Suppressor macrophage treated with lipopolysaccharide for 1 hour (primary cell): Measurements from ENCODE around the gene PTPRT.

Source experiments
- DNase-seq, 3 donors: peaks; one replicate each; pipeline ENCODE4 v3.0.0-alpha.2; 2020 to 2022

The PTPRT gene

GRCh38 chr20:42093041-42093440 lies 1096.7 kb downstream of the PTPRT start:
- no peak for DNase-seq

GRCh38 chr20:42085366-42085765 lies 1104.3 kb downstream of the PTPRT start:
- DNase-seq = no peak

GRCh38 chr20:42083280-42083679 lies 1106.4 kb downstream of the PTPRT start:
- DNase-seq = no peak

GRCh38 chr20:42082611-42083010 lies 1107.1 kb downstream of the PTPRT start:
- no peak for DNase-seq

GRCh38 chr20:42080956-42081355 lies 1108.8 kb downstream of the PTPRT start:
- DNase-seq = no peak

GRCh38 chr20:42074944-42075343 lies 1114.8 kb downstream of the PTPRT start:
- DNase-seq = no peak

- no peak for DNase-seq
These were observed 1122.1 kb downstream of the PTPRT start for GRCh38 chr20:42067596-42067995.

GRCh38 chr20:42067174-42067573 lies 1122.5 kb downstream of the PTPRT start:
- no peak for DNase-seq

GRCh38 chr20:42063141-42063540 lies 1126.6 kb downstream of the PTPRT start:
- no peak for DNase-seq

- DNase-seq = no peak
These were observed 1136.4 kb downstream of the PTPRT start for GRCh38 chr20:42053350-42053749.

GRCh38 chr20:42051921-42052320 lies 1137.8 kb downstream of the PTPRT start:
- no peak for DNase-seq

- DNase-seq = no peak
These were observed 1143.2 kb downstream of the PTPRT start for GRCh38 chr20:42046371-42047085.

- DNase-seq = no peak
These were observed 1145.8 kb downstream of the PTPRT start for GRCh38 chr20:42043921-42044320.

GRCh38 chr20:42041000-42041565 lies 1148.6 kb downstream of the PTPRT start:
- no peak for DNase-seq

- no peak for DNase-seq
These were observed 1161.9 kb downstream of the PTPRT start for GRCh38 chr20:42027746-42028268.

- DNase-seq = no peak
These were observed 1163.1 kb downstream of the PTPRT start for GRCh38 chr20:42026599-42026998.

- no peak for DNase-seq
These were observed 1165.1 kb downstream of the PTPRT start for GRCh38 chr20:42024653-42025052.
